HepG2 (cell line): ENCODE results near the gene SIGMAR1. TPM values are rescaled to one million over a fixed set of nuclear protein-coding genes. Genes with fewer than 3 reads are reported as not detected.

Experiments
- ATAC-seq: fragments of 200-7000 bp; cut with Tn5 transposase; 3 replicates; pipeline ENCODE4 v1.9.1; 2020; ENCODE audit warnings: mild to moderate bottlenecking, moderate library complexity
- BruUV-seq: library from RNA; stranded (reverse); fragments of 400-500 nt; replicated peaks from 2 replicates; lab custom pipeline; 2021; lab: Mats Ljungman, UMichigan
- CTCF ChIA-PET: fragments of 300-600 bp; formaldehyde crosslinking; extraction: SDS; loops from one replicate; lab custom pipeline; 2021; ENCODE audit warnings: low total read pairs, inconsistent platforms, low intra/inter-chr PET ratio; lab: Yijun Ruan, JAX
- POLR2A ChIA-PET: fragments of 350-600 bp; sonication (Branson Sonifier 250); formaldehyde crosslinking; loops from one replicate; lab custom pipeline; 2020; ENCODE audit warnings: antibody characterized with exemption, inconsistent platforms; lab: Yijun Ruan, JAX
- DNase-seq: peaks from one replicate; pipeline ENCODE4 v3.0.0-alpha.2; 2015; ENCODE audit warnings: low spot score
- FAIRE-seq: peaks from 3 replicates; lab custom pipeline; 2011; peaks lifted over from hg19 to GRCh38; lab: Jason Lieb, UNC
- H2AFZ ChIP-seq: one replicate; pipeline ENCODE4 v1.6.1; 2011; ENCODE audit warnings: low read length, inconsistent platforms
- H3K27ac ChIP-seq: fragments of 300-600 bp; 3 replicates; pipeline ENCODE4 v1.8.0; 2011; ENCODE audit warnings: mixed run types, mild to moderate bottlenecking, mixed read lengths, low read length, inconsistent platforms; ENCODE audit not compliant: insufficient read depth; ENCODE audit errors: extremely low read length
- H3K27me3 ChIP-seq, 2 experiments: fragments of 200-600 bp in 1 of 2; 2 replicates in 1 of 2; 3 replicates in 1 of 2; pipeline versions ENCODE4 v1.6.0 to v1.8.0; 2011; ENCODE audit warnings: low read length in 2 of 2, mild to moderate bottlenecking in 2 of 2, moderate library complexity in 2 of 2, inconsistent platforms in 1 of 2; ENCODE audit not compliant: insufficient read depth in 2 of 2, control insufficient read depth in 1 of 2
- H3K36me3 ChIP-seq, 2 experiments: fragments of 200-600 bp in 1 of 2; replicated peaks in 1 of 2; 2 replicates in 1 of 2; 3 replicates in 1 of 2; pipeline versions ENCODE4 v1.5.1 to v1.8.0; 2011; ENCODE audit warnings: low read length in 2 of 2, inconsistent platforms in 1 of 2; ENCODE audit not compliant: insufficient read depth in 2 of 2, control insufficient read depth in 1 of 2
- H3K4me1 ChIP-seq: 2 replicates; pipeline ENCODE4 v1.5.1; 2012; ENCODE audit warnings: low read length, inconsistent platforms; ENCODE audit not compliant: insufficient read depth
- H3K4me2 ChIP-seq: 2 replicates; pipeline ENCODE4 v1.6.0; 2011; ENCODE audit warnings: low read depth, low read length, inconsistent platforms
- H3K4me3 ChIP-seq, 3 experiments: fragments of 200-600 bp in 1 of 3; sonication (generic), shearing (Covaris generic) in 1 of 3; replicated peaks in 1 of 3; 2 replicates each; pipeline ENCODE4 v1.5.1; 2011 to 2016; ENCODE audit warnings: low read length in 3 of 3, inconsistent platforms in 2 of 3, low read depth in 2 of 3, mild to moderate bottlenecking in 2 of 3, control low read depth in 1 of 3, mixed read lengths in 1 of 3; ENCODE audit not compliant: insufficient read depth in 1 of 3
- H3K79me2 ChIP-seq: one replicate; pipeline ENCODE4 v1.6.1; 2011; ENCODE audit warnings: low read length, inconsistent platforms; ENCODE audit not compliant: insufficient read depth
- H3K9ac ChIP-seq: 2 replicates; pipeline ENCODE4 v1.6.0; 2011; ENCODE audit warnings: mild to moderate bottlenecking, low read depth, low read length, inconsistent platforms; ENCODE audit not compliant: insufficient read depth
- H3K9me3 ChIP-seq: 2 replicates; pipeline ENCODE4 v1.5.1; 2012; ENCODE audit warnings: mild to moderate bottlenecking, low read length
- H4K20me1 ChIP-seq: 2 replicates; pipeline ENCODE4 v1.6.0; 2011; ENCODE audit warnings: inconsistent platforms, mild to moderate bottlenecking, low read length, moderate library complexity; ENCODE audit not compliant: insufficient read depth
- KMT2B ChIP-seq: IDR thresholded peaks from 2 replicates; pipeline ENCODE4 v1.6.1; 2016; ENCODE audit warnings: missing genetic modification reagents, missing compliant biosample characterization
- RFXAP ChIP-seq: sonication (generic); formaldehyde crosslinking; IDR thresholded peaks from 2 replicates; pipeline ENCODE4 v1.4.0; 2020; ENCODE audit warnings: missing genetic modification reagents, borderline replicate concordance
- SNAPC2 ChIP-seq: sonication (generic); formaldehyde crosslinking; IDR thresholded peaks from 2 replicates; pipeline ENCODE4 v1.8.1; 2022; ENCODE audit warnings: mild to moderate bottlenecking, missing genetic modification reagents
- ZIK1 ChIP-seq: sonication (generic); formaldehyde crosslinking; IDR thresholded peaks from 2 replicates; pipeline ENCODE4 v1.5.0; 2020; ENCODE audit warnings: mild to moderate bottlenecking, low read depth, missing genetic modification reagents, borderline replicate concordance
- ZNF44 ChIP-seq: sonication (generic); formaldehyde crosslinking; IDR thresholded peaks from 2 replicates; pipeline ENCODE4 v1.5.1; 2020; ENCODE audit warnings: mild to moderate bottlenecking, missing genetic modification reagents
- ZNF567 ChIP-seq: sonication (generic); formaldehyde crosslinking; IDR thresholded peaks from 2 replicates; pipeline ENCODE4 v1.8.1; 2023; ENCODE audit warnings: mild to moderate bottlenecking, missing genetic modification reagents, borderline replicate concordance
- ZNF598 ChIP-seq: sonication (generic); formaldehyde crosslinking; IDR thresholded peaks from 2 replicates; pipeline ENCODE4 v1.5.1; 2020; ENCODE audit warnings: mild to moderate bottlenecking, missing genetic modification reagents, borderline replicate concordance
- ZNF660 ChIP-seq: sonication (generic); formaldehyde crosslinking; IDR thresholded peaks from 2 replicates; pipeline ENCODE4 v1.5.1; 2020; ENCODE audit warnings: mild to moderate bottlenecking, low read depth, missing genetic modification reagents, borderline replicate concordance
- ZNF720 ChIP-seq: sonication (generic); formaldehyde crosslinking; IDR thresholded peaks from 2 replicates; pipeline ENCODE4 v1.4.0; 2020; ENCODE audit warnings: missing genetic modification reagents
- ZNF891 ChIP-seq: sonication (generic); formaldehyde crosslinking; IDR thresholded peaks from 2 replicates; pipeline ENCODE4 v1.5.0; 2020; ENCODE audit warnings: mild to moderate bottlenecking, missing genetic modification reagents
- WGBS: methylation state at CpG from one replicate; pipeline ENCODE4 v1.1.6; 2017; ENCODE audit warnings: low lambda C conversion rate; 5-methylcytosine and 5-hydroxymethylcytosine counted together
- in situ Hi-C: cut with HindIII; loops from 2 replicates; pipeline ENCODE4 v1.10.0; 2017; ENCODE audit warnings: low pct_unique_long_range_greater_than_20kb; ENCODE audit not compliant: extremely low pct_ligation_motif_present
- intact Hi-C: fragments of 100-400 bp; cut with micrococcal nuclease; formaldehyde crosslinking; loops from one replicate; pipeline ENCODE4 v1.10.0; 2022; ENCODE audit not compliant: unreplicated experiment
- polyA plus RNA-seq, 8 experiments: library from polyadenylated mRNA; depleted of rRNA in 3 of 8; stranded (reverse) in 7 of 8; unstranded in 1 of 8; fragments of >200 nt; fragmentation: Illumina TruSeq in 4 of 8; extraction: Trizol in 4 of 8; gene quantifications; 2 replicates each; pipeline versions ENCODE4 v1.2.1 to v1.2.3, GENCODE V29; 2011 to 2016; ENCODE audit warnings: low read depth in 4 of 8, missing spikeins in 1 of 8, mixed read lengths in 1 of 8; ENCODE audit not compliant: insufficient read depth in 1 of 8
- total RNA-seq, 5 experiments: library from RNA; depleted of rRNA; stranded (reverse); fragments of >200 nt; fragmentation: Illumina TruSeq; extraction: Trizol; gene quantifications; 2 replicates each; pipeline ENCODE4 v1.2.3, GENCODE V29; 2016; ENCODE audit warnings: low read depth in 1 of 5
- TF ChIP-seq, protein P1 (sequence below): sonication (generic); formaldehyde crosslinking; IDR thresholded peaks from 2 replicates; pipeline ENCODE4 v1.5.0; 2020; ENCODE audit warnings: mild to moderate bottlenecking, missing genetic modification reagents, borderline replicate concordance
- TF ChIP-seq, protein P2 (sequence below): sonication (generic); formaldehyde crosslinking; IDR thresholded peaks from 2 replicates; pipeline ENCODE4 v1.4.0; 2020; ENCODE audit warnings: mild to moderate bottlenecking, missing genetic modification reagents
- TF ChIP-seq, protein P3 (sequence below): fragments of 450-650 bp; IDR thresholded peaks from 2 replicates; pipeline ENCODE4 v1.6.1; 2016

Gene SIGMAR1
- total and polyA plus RNA-seq, 2 of the 13 experiments (the other 11 are each of a cell fraction or from before 2014, with no cell fraction given) = 38.9 to 60.8 TPM

DNA sequence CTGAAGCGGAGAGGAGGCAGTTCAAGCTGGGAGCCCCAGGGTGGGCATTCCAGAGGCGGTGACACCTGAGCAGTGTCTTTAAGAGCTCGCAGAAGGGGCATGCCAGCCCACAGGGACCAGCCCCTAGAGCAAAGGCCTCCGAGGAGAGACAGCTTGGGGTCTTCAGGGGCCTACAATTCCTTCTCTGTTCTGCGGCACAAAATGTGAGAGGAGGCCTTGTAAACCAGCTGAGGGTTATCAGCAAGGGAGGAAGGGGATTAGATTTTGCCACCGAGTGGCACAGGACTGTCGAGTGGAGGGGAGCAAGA, 505 bp upstream of the SIGMAR1 start (continued):
- TF ChIP-seq, protein P1, sequence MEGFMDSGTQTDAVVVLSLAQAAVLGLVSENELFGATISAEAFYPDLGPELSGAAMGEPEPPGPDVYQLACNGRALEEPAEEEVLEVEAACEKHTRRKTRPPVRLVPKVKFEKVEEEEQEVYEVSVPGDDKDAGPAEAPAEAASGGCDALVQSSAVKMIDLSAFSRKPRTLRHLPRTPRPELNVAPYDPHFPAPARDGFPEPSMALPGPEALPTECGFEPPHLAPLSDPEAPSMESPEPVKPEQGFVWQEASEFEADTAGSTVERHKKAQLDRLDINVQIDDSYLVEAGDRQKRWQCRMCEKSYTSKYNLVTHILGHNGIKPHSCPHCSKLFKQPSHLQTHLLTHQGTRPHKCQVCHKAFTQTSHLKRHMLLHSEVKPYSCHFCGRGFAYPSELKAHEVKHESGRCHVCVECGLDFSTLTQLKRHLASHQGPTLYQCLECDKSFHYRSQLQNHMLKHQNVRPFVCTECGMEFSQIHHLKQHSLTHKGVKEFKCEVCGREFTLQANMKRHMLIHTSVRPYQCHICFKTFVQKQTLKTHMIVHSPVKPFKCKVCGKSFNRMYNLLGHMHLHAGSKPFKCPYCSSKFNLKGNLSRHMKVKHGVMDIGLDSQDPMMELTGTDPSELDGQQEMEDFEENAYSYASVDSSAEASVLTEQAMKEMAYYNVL (CRISPR knock-in tag) = 0 out of 2 replicates have a peak, but pooled peaks have one; percentile 1
- TF ChIP-seq ZNF598 (CRISPR knock-in tag) = peak; percentile 36; the same call in 1 of the 2 replicates

DNA sequence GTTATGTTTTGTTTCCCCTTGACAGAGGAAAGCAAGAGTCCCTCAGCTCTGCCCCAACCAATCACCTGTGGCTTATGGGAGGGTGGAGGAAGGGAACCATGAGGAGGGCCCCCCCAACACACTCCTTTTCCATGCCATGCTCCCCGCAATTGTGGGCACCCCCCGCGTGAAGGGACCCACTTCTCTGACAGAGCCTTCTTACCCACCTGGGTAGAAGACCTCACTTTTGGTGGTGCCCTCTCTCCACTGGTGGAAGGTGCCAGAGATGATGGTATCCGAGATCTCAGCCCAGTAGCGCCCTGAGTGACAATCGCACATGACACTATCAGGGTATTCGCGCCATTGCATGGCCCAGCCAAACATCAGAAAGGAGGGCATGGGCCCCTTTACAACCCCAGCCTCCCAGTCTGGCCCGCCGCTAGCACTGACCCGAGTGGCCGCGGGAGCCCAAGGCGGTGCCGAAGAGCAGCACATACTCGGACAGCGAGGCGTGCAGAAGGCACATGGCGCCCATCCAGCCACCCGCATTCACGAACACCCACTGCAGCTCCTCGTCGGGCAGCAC, 714 bp downstream of the SIGMAR1 start:
- ChIA-PET POLR2A (interaction anchor here (0.8 to 6.9 kb wide), 11 partner anchors 9 to 435 kb away, joined by 3 to 100 read pairs (median 10); partner anchors contain the start of genes DCTN3, GALT, IL11RA and MYORG), CTCF (interaction anchor here (1.3 kb wide), 1 partner anchor 10 kb away, joined by 5 read pairs; the partner anchor contains the start of gene GALT)
- no peak for DNase-seq
- in situ Hi-C loops = no loop called here
- Histone ChIP-seq H3K27ac (peak overlapping the region; percentile 70), H3K4me3 (peak overlapping the region; percentile 66 to 91 (median 86)), H2AFZ (no peak overlapping the region), H3K36me3 (peaks cover 3 to 4% of the 10 kb centered on the region in 2 experiments; a peak in 3 of 5 replicates), H3K79me2 (peaks cover 14% of the 10 kb centered on the region), H3K9ac (peak overlapping the region; percentile 77), H3K4me2 (peak overlapping the region; percentile 99), H3K9me3 (no peaks in the 10 kb centered on the region), H3K27me3 (no peaks in the 10 kb centered on the region; a peak in 1 of 5 replicates), H4K20me1 (no peaks in the 10 kb centered on the region), H3K4me1 (peaks cover 54% of the 10 kb centered on the region)
- ATAC-seq = peak; percentile 21
- intact Hi-C loops = no loop called here
- no peak for FAIRE-seq
- 10% methylated on average over 3 of the region's 23 CpGs for WGBS
- no TSS peak for BruUV-seq
- TF ChIP-seq ZNF891 (CRISPR knock-in tag) (peak; percentile 91; the same call in 1 of the 2 replicates), ZNF660 (CRISPR knock-in tag) (peak; percentile 71; the same call in 1 of the 2 replicates), ZNF567 (0 out of 2 replicates have a peak, but pooled peaks have one; percentile 3), ZNF720 (CRISPR knock-in tag) (no peak), RFXAP (CRISPR knock-in tag) (peak; percentile 10; the same call in 1 of the 2 replicates), SNAPC2 (0 out of 2 replicates have a peak, but pooled peaks have one; percentile 7), ZIK1 (no peak), ZNF44 (0 out of 2 replicates have a peak, but pooled peaks have one; percentile 75), KMT2B (CRISPR knock-in tag) (no peak)
- TF ChIP-seq, protein P2, sequence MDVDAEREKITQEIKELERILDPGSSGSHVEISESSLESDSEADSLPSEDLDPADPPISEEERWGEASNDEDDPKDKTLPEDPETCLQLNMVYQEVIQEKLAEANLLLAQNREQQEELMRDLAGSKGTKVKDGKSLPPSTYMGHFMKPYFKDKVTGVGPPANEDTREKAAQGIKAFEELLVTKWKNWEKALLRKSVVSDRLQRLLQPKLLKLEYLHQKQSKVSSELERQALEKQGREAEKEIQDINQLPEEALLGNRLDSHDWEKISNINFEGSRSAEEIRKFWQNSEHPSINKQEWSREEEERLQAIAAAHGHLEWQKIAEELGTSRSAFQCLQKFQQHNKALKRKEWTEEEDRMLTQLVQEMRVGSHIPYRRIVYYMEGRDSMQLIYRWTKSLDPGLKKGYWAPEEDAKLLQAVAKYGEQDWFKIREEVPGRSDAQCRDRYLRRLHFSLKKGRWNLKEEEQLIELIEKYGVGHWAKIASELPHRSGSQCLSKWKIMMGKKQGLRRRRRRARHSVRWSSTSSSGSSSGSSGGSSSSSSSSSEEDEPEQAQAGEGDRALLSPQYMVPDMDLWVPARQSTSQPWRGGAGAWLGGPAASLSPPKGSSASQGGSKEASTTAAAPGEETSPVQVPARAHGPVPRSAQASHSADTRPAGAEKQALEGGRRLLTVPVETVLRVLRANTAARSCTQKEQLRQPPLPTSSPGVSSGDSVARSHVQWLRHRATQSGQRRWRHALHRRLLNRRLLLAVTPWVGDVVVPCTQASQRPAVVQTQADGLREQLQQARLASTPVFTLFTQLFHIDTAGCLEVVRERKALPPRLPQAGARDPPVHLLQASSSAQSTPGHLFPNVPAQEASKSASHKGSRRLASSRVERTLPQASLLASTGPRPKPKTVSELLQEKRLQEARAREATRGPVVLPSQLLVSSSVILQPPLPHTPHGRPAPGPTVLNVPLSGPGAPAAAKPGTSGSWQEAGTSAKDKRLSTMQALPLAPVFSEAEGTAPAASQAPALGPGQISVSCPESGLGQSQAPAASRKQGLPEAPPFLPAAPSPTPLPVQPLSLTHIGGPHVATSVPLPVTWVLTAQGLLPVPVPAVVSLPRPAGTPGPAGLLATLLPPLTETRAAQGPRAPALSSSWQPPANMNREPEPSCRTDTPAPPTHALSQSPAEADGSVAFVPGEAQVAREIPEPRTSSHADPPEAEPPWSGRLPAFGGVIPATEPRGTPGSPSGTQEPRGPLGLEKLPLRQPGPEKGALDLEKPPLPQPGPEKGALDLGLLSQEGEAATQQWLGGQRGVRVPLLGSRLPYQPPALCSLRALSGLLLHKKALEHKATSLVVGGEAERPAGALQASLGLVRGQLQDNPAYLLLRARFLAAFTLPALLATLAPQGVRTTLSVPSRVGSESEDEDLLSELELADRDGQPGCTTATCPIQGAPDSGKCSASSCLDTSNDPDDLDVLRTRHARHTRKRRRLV (CRISPR knock-in tag) = 0 out of 2 replicates have a peak, but pooled peaks have one; percentile 32
- TF ChIP-seq, protein P3, sequence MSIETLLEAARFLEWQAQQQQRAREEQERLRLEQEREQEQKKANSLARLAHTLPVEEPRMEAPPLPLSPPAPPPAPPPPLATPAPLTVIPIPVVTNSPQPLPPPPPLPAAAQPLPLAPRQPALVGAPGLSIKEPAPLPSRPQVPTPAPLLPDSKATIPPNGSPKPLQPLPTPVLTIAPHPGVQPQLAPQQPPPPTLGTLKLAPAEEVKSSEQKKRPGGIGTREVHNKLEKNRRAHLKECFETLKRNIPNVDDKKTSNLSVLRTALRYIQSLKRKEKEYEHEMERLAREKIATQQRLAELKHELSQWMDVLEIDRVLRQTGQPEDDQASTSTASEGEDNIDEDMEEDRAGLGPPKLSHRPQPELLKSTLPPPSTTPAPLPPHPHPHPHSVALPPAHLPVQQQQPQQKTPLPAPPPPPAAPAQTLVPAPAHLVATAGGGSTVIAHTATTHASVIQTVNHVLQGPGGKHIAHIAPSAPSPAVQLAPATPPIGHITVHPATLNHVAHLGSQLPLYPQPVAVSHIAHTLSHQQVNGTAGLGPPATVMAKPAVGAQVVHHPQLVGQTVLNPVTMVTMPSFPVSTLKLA = peak; percentile 83
